ENCODE data around the gene LDB2. TPM values are rescaled to one million over a fixed set of nuclear protein-coding genes. Genes with fewer than 3 reads are reported as not detected.
"Not testable (repeated sequence)": the region's sequence is repeated elsewhere in the genome, so short reads cannot be mapped to it uniquely, and the experiment has no call there.

The LDB2 gene
- total RNA-seq, 1 donor from 2014 or later, result 3.1 TPM

GRCh38 chr4:16573739-16574138 lies 324.7 kb downstream of the LDB2 start:
- DNase-seq, result no peak
- TF ChIP-seq CTCF (IDR thresholded peaks at IDR 0.05; ENCODE audit: partially characterized antibody, unreplicated experiment), result no peak
- Mint-ChIP-seq H3K9me3 (ENCODE audit: unreplicated experiment) (no peaks in the 10 kb centered on the region), H3K27ac (ENCODE audit: unreplicated experiment) (no peak overlapping the region), H3K4me1 (ENCODE audit: low read depth, unreplicated experiment) (no peaks in the 10 kb centered on the region), H3K36me3 (ENCODE audit: unreplicated experiment) (no peaks in the 10 kb centered on the region), H3K4me3 (ENCODE audit: unreplicated experiment) (no peak overlapping the region), H3K27me3 (ENCODE audit: unreplicated experiment) (peaks cover under 1% of the 10 kb centered on the region)

- no peaks in the 10 kb centered on the region for H3K36me3 Mint-ChIP-seq (ENCODE audit: unreplicated experiment)
- no peaks in the 10 kb centered on the region for H3K9me3 Mint-ChIP-seq (ENCODE audit: unreplicated experiment)
- no peak for TF ChIP-seq CTCF (IDR thresholded peaks at IDR 0.05; ENCODE audit: partially characterized antibody, unreplicated experiment)
- H3K4me3 Mint-ChIP-seq (ENCODE audit: unreplicated experiment), result no peak overlapping the region
- DNase-seq, result no peak
- no peaks in the 10 kb centered on the region for H3K4me1 Mint-ChIP-seq (ENCODE audit: low read depth, unreplicated experiment)
- no peak overlapping the region for H3K27ac Mint-ChIP-seq (ENCODE audit: unreplicated experiment)
- no peaks in the 10 kb centered on the region for H3K27me3 Mint-ChIP-seq (ENCODE audit: unreplicated experiment)
Observed at GRCh38 chr4:16573206-16573605, 325.2 kb downstream of the LDB2 start.

GRCh38 chr4:16572631-16573030 lies 325.8 kb downstream of the LDB2 start:
- DNase-seq, result no peak
- H3K36me3 Mint-ChIP-seq (ENCODE audit: unreplicated experiment), result no peaks in the 10 kb centered on the region
- no peaks in the 10 kb centered on the region for H3K9me3 Mint-ChIP-seq (ENCODE audit: unreplicated experiment)
- no peak overlapping the region for H3K27ac Mint-ChIP-seq (ENCODE audit: unreplicated experiment)
- TF ChIP-seq CTCF (IDR thresholded peaks at IDR 0.05; ENCODE audit: partially characterized antibody, unreplicated experiment), result no peak
- H3K27me3 Mint-ChIP-seq (ENCODE audit: unreplicated experiment), result no peaks in the 10 kb centered on the region
- no peak overlapping the region for H3K4me3 Mint-ChIP-seq (ENCODE audit: unreplicated experiment)
- no peaks in the 10 kb centered on the region for H3K4me1 Mint-ChIP-seq (ENCODE audit: low read depth, unreplicated experiment)

- Mint-ChIP-seq H3K36me3 (ENCODE audit: unreplicated experiment) (no peaks in the 10 kb centered on the region), H3K4me1 (ENCODE audit: low read depth, unreplicated experiment) (no peaks in the 10 kb centered on the region), H3K27me3 (ENCODE audit: unreplicated experiment) (no peaks in the 10 kb centered on the region), H3K4me3 (ENCODE audit: unreplicated experiment) (no peak overlapping the region), H3K9me3 (ENCODE audit: unreplicated experiment) (no peaks in the 10 kb centered on the region), H3K27ac (ENCODE audit: unreplicated experiment) (no peak overlapping the region)
- no peak for DNase-seq
- TF ChIP-seq CTCF (IDR thresholded peaks at IDR 0.05; ENCODE audit: partially characterized antibody, unreplicated experiment), result no peak
Observed at GRCh38 chr4:16572161-16572560, 326.3 kb downstream of the LDB2 start.

- Mint-ChIP-seq H3K36me3 (ENCODE audit: unreplicated experiment) (no peaks in the 10 kb centered on the region), H3K4me1 (ENCODE audit: low read depth, unreplicated experiment) (no peaks in the 10 kb centered on the region), H3K27me3 (ENCODE audit: unreplicated experiment) (no peaks in the 10 kb centered on the region), H3K27ac (ENCODE audit: unreplicated experiment) (no peak overlapping the region), H3K9me3 (ENCODE audit: unreplicated experiment) (no peaks in the 10 kb centered on the region), H3K4me3 (ENCODE audit: unreplicated experiment) (no peak overlapping the region)
- TF ChIP-seq CTCF (IDR thresholded peaks at IDR 0.05; ENCODE audit: partially characterized antibody, unreplicated experiment), result no peak
- no peak for DNase-seq
Observed at GRCh38 chr4:16569790-16570189, 328.7 kb downstream of the LDB2 start.

- not testable (repeated sequence) for H3K27me3 Mint-ChIP-seq (ENCODE audit: unreplicated experiment); H3K27ac Mint-ChIP-seq (ENCODE audit: unreplicated experiment); H3K36me3 Mint-ChIP-seq (ENCODE audit: unreplicated experiment); DNase-seq; H3K4me3 Mint-ChIP-seq (ENCODE audit: unreplicated experiment); H3K4me1 Mint-ChIP-seq (ENCODE audit: low read depth, unreplicated experiment); H3K9me3 Mint-ChIP-seq (ENCODE audit: unreplicated experiment)
Observed at GRCh38 chr4:16557316-16557715, 341.1 kb downstream of the LDB2 start.

All from glutamatergic neuron (in vitro differentiated cells).